K562 (cell line): ENCODE results near the gene NPC1L1. TPM values are rescaled to one million over a fixed set of nuclear protein-coding genes. Genes with fewer than 3 reads are reported as not detected.

ENCODE experiments used
- CC2D1A ChIP-seq: fragments of 450-650 bp; IDR thresholded peaks from 2 replicates; pipeline ENCODE4 v1.6.1; 2017; ENCODE audit warnings: mild to moderate bottlenecking
- ELF1 ChIP-seq: fragments of 200-800 bp; sonication (Bioruptor generic); IDR thresholded peaks from 2 replicates; pipeline ENCODE4 v1.6.1; 2016; ENCODE audit warnings: missing genetic modification characterization, missing compliant biosample characterization
- JUN ChIP-seq, 2 experiments: sonication (generic) in 1 of 2; formaldehyde crosslinking in 1 of 2; IDR thresholded peaks; 2 replicates each; pipeline versions ENCODE4 v1.6.1 to v1.8.0; 2012 to 2022; ENCODE audit warnings: borderline replicate concordance in 2 of 2, mild to moderate bottlenecking in 2 of 2, improper control_type of control experiment in 1 of 2, low read depth in 1 of 2, low read length in 1 of 2, missing genetic modification reagents in 1 of 2
- SIN3A ChIP-seq, 2 experiments: fragments of 150-350 bp in 1 of 2; IDR thresholded peaks; 2 replicates each; pipeline ENCODE4 v1.6.1; 2011 to 2016; ENCODE audit warnings: borderline replicate concordance in 2 of 2, low read depth in 2 of 2, low read length in 2 of 2, mild to moderate bottlenecking in 2 of 2, moderate library complexity in 2 of 2; ENCODE audit not compliant: control insufficient read depth in 1 of 2
- ZNF830 ChIP-seq: fragments of 250-450 bp; sonication (Bioruptor Pico); IDR thresholded peaks from 2 replicates; pipeline ENCODE4 v1.5.0; 2021; ENCODE audit warnings: mild to moderate bottlenecking
- polyA plus RNA-seq, 8 experiments: library from polyadenylated mRNA; depleted of rRNA in 4 of 8; stranded (reverse) in 5 of 8; unstranded in 3 of 8; fragments of >200 nt; fragmentation: Nextera tagmentation in 2 of 8; fragmentation: Illumina TruSeq in 1 of 8; extraction: Ambion mirVana in 2 of 8; extraction: Trizol in 1 of 8; gene quantifications; 2 replicates each; pipeline versions ENCODE4 v1.2.1 to v1.2.3, GENCODE V29; 2011 to 2014; ENCODE audit warnings: inconsistent platforms in 1 of 8, missing spikeins in 1 of 8
- total RNA-seq, 7 experiments: library from RNA; depleted of rRNA in 6 of 7; stranded (reverse); fragments of >200 nt in 6 of 7; fragmentation: Illumina TruSeq in 2 of 7; extraction: Trizol in 2 of 7; gene quantifications; 2 replicates each; pipeline versions ENCODE4 v1.2.1 to v1.2.3, GENCODE V29; 2011 to 2021; ENCODE audit warnings: low replicate concordance in 1 of 7
- TF ChIP-seq, protein P1 (sequence below): fragments of 450-650 bp; IDR thresholded peaks from 2 replicates; pipeline ENCODE4 v1.6.1; 2016; ENCODE audit warnings: borderline replicate concordance
- TF ChIP-seq, protein P2 (sequence below): fragments of 250-450 bp; sonication (Bioruptor Pico); IDR thresholded peaks from 2 replicates; pipeline ENCODE4 v1.8.0; 2022; ENCODE audit warnings: inconsistent platforms

The NPC1L1 gene
- total and polyA plus RNA-seq, 9 of the 15 experiments (the other 6 are each of a cell fraction or from before 2014, with no cell fraction given), result 0.01 to 0.18 (median 0.07) TPM; not detected in 4

DNA sequence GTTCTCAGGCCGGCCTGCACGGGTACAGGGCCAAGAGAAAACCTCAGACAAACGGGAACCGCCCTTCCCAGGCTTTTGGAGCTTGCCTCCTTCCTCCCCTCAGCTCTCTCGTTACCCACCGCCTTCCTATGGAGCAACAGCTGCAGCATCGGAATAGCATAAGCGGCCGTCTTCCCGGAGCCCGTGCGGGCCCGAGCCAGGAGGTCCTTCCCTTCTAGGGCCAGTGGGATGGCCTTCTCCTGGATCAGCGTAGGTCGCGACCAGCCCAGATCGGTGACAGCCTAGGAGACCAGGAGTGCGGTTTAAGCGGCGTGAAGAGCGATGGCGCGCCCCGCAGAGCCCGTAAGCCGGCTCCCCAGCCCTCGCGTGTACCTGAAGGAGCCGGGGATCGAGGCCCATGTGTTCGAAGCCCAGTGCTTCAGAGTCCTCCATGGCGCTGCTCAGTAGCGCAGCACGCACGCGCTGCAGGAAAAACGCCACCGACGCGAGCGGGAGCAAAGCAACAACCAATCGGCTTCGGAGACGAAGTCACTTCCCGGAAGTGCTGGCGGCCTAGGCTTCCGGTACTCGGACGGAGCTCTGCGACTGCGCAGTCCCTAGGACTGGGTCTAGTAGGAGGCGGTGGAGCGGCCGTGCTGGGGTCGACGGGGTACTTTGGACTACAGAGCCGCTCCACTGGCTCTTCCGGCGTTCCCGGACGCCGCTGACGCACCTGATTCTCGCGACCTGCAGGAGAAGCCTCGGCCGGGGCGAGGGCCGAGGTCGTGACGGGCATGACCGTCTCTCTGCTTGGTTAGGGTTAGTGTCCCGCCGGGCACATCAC is 32.5 kb upstream of the NPC1L1 start, which contains the start of gene DDX56 (continued):
- TF ChIP-seq, protein P1, sequence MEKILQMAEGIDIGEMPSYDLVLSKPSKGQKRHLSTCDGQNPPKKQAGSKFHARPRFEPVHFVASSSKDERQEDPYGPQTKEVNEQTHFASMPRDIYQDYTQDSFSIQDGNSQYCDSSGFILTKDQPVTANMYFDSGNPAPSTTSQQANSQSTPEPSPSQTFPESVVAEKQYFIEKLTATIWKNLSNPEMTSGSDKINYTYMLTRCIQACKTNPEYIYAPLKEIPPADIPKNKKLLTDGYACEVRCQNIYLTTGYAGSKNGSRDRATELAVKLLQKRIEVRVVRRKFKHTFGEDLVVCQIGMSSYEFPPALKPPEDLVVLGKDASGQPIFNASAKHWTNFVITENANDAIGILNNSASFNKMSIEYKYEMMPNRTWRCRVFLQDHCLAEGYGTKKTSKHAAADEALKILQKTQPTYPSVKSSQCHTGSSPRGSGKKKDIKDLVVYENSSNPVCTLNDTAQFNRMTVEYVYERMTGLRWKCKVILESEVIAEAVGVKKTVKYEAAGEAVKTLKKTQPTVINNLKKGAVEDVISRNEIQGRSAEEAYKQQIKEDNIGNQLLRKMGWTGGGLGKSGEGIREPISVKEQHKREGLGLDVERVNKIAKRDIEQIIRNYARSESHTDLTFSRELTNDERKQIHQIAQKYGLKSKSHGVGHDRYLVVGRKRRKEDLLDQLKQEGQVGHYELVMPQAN, result peak; percentile 96
- TF ChIP-seq ZNF830 (CRISPR knock-in tag), result no peak
- TF ChIP-seq, protein P2, sequence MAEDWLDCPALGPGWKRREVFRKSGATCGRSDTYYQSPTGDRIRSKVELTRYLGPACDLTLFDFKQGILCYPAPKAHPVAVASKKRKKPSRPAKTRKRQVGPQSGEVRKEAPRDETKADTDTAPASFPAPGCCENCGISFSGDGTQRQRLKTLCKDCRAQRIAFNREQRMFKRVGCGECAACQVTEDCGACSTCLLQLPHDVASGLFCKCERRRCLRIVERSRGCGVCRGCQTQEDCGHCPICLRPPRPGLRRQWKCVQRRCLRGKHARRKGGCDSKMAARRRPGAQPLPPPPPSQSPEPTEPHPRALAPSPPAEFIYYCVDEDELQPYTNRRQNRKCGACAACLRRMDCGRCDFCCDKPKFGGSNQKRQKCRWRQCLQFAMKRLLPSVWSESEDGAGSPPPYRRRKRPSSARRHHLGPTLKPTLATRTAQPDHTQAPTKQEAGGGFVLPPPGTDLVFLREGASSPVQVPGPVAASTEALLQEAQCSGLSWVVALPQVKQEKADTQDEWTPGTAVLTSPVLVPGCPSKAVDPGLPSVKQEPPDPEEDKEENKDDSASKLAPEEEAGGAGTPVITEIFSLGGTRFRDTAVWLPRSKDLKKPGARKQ (CRISPR knock-in tag), result no peak
- TF ChIP-seq JUN (IDR thresholded peaks at IDR 0.05; ENCODE audit: borderline replicate concordance, low read depth, low read length), result no peak; the same call in 1 of the 2 replicates
- 0 out of 2 replicates have a peak, but pooled peaks have one; percentile 45 for TF ChIP-seq JUN (CRISPR knock-in tag; IDR thresholded peaks at IDR 0.05; ENCODE audit: borderline replicate concordance)
- peak; percentile 97 for TF ChIP-seq ELF1 (tag)
- TF ChIP-seq CC2D1A, result peak; percentile 97; the same call in 1 of the 2 replicates
- TF ChIP-seq SIN3A (IDR thresholded peaks at IDR 0.05; ENCODE audit: borderline replicate concordance in 2 of 2, control insufficient read depth in 1 of 2, low read depth in 2 of 2, low read length in 2 of 2), result peak; percentile 83 to 91; a peak in 2 of 4 replicates
